ENCODE measurements around the gene UBTFL1. TPM values are rescaled to one million over a fixed set of nuclear protein-coding genes. Genes with fewer than 3 reads are reported as not detected.
"Not testable (repeated sequence)": the region's sequence is repeated elsewhere in the genome, so short reads cannot be mapped to it uniquely, and the experiment has no call there.

UBTFL1 gene, protein sequence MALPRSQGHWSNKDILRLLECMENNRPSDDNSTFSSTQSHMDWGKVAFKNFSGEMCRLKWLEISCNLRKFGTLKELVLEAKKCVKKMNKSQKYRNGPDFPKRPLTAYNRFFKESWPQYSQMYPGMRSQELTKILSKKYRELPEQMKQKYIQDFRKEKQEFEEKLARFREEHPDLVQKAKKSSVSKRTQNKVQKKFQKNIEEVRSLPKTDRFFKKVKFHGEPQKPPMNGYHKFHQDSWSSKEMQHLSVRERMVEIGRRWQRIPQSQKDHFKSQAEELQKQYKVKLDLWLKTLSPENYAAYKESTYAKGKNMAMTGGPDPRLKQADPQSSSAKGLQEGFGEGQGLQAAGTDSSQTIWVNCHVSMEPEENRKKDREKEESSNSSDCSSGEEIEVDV
- not detected for polyA plus RNA-seq (ENCODE audit: insufficient read length)

GRCh38 chr11:90085650-90086049 is at the start of gene UBTFL1:
Gene UBTFL1, plus strand, starts transcription at chr11:90085950. Its CDS starts 0 bp downstream, at chr11:90085950.
- DNase-seq (ENCODE audit: low read depth): not testable (repeated sequence)

DNA sequence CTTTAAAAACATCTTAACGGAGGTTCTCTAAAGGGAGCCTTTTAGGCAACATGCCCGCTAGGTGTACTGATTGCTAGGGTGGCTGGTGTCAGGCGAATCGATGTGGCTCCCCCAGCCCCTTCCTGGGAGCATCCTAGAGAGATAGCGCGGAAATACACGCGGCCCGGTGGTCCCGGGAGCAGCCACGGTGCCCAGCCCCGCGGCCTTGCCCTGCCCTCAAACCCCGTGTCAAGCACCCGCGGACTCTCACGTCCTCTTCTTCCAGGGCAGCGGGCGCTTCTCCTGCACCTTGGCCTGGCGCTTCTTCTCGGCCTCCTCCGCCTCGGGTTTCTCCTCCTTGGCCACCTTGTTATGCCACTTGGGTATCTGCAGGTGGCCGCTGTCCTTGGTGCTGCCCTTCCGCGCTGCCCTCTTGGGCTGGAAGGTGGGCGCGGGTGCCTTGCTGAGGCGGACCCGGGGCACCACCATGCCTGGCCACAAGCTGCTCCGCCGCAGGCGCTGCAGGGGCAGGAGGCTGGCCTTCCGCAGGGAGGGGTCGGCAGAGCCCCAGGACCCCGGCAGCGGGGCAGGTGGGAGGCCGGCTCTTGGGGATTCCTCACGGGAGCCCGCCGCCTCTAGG is 34.0 kb upstream of the UBTFL1 start:
- not testable (repeated sequence) for DNase-seq (ENCODE audit: low read depth)

GRCh38 chr11:90052311-90052710 is 33.4 kb upstream of the UBTFL1 start:
- DNase-seq (ENCODE audit: low read depth): not testable (repeated sequence)

DNA sequence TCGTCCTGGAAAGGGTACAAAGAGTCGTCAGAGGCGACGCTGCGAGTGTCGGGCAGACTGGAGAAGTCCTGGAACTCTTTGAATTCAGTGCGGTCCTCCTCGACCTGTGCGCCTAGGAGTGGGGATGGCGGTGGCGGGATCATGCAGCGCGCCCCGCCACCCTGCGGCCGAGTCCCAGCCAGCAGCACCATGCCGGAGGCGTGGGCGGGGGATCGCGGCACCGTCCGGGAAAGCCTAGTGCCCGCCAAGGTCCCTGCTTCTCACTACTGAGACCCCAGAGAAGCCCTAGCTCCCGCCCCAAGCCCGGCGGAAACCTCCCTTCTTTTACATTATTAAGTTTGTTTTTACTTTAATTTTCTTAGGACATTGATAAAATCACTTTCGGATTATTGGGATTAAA is 32.2 kb upstream of the UBTFL1 start:
- DNase-seq (ENCODE audit: low read depth): not testable (repeated sequence)

DNA sequence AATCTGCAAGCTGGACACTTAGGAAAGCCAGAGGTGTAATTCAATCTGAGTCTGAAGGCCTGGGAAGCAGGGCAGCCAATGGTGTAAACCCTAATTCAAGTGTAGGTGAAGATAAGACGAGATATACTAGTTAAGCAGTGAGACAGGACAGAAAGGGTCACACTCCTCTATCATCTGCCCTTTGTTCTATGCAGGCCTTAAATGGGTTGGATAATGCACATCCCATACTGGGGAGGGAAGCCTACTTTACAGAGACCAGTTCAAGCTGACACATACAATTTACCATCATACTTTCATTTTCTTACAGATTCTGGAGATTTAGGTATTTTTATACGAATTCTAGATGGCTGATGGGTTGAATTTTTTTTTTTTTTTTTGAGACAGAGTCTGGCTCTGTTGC is 3.0 kb downstream of the UBTFL1 start:
- DNase-seq (ENCODE audit: low read depth): not testable (repeated sequence)

DNA sequence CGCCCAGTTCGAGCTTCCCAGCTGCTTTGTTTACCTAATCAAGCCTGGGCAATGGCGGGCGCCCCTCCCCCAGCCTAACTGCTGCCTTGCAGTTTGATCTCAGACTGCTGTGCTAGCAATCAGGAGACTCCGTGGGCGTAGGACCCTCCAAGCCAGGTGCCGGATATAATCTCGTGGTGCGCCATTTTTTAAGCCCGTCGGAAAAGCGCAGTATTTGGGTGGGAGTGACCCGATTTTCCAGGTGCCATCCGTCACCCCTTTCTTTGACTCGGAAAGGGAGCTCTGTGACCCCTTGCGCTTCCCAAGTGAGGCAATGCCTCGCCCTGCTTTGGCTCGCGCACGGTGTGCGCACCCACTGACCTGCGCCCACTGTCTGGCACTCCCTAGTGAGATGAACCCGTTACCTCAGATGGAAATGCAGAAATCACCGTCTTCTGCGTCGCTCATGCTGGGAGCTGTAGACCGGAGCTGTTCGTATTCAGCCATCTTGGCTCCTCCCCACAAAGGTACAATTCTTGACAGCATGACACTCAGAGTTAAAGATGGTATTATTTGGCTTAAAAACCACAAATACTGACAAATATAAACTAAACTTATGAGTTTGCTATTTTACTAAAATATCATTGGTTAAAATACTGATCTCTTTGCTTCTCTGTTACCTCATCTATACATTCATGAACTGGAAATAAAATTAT is 9.6 kb downstream of the UBTFL1 start:
- DNase-seq (ENCODE audit: low read depth): not testable (repeated sequence)

- not testable (repeated sequence) for DNase-seq (ENCODE audit: low read depth)
These were observed 12.5 kb downstream of the UBTFL1 start for GRCh38 chr11:90098261-90098660.

DNA sequence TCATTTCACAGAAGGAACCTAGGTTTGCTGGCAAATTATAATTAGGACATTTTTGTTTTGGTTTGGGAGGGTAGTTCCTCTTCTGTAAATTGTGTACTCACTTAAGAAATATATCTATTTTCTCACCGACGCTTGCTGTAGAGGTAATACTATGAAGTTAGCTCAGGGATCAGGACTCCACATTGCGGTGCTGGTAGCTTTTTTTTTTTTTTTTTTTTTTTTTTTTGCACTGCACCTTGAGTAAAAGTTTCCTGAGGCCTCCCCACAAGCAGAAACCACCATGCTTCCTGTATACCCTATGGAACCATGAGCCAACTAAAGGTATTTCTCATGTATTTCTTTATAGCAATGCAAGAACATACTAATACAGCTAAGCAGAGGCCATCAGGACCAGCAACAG is 14.7 kb downstream of the UBTFL1 start:
- no peak for DNase-seq (ENCODE audit: low read depth)

DNA sequence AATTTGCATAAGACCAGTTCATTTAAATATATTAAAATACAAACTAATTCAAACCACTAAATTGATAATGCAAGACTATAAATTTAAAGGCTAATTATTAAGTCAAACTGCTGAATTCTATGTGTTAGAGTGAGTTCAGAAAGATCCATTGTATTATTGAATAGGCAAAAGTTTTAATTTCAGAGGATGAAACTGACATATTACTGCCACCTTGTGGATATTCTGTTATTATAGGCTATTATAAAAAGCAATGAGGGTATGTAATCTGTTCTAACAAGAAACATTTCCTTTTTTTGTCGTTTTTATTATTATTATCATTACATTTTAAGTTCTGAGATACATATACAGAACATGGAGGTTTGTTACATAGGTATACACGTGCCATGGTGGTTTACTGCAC is 27.8 kb downstream of the UBTFL1 start:
- no peak for DNase-seq (ENCODE audit: low read depth)

DNA sequence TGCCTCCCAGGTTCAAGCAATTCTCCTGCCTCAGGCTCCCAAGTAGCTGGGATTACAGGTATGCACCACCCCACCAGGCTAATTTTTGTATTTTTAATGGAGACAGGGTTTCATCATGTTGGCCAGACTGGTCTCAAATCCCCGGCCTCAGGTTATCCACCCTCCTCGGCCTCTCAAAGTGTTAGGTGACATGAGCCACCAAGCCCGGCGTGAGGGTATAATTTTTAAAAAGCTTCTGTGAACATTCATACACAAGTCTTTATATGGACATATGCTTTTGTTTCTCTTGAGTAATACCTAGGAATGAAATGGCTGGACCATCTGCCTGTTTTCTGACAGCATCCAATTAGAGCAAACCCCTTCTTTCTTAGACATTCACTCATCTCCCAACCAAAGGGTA is 34.4 kb downstream of the UBTFL1 start:
- no peak for DNase-seq (ENCODE audit: low read depth)

- no peak for DNase-seq (ENCODE audit: low read depth)
These were observed 38.6 kb downstream of the UBTFL1 start for GRCh38 chr11:90124371-90124770.

DNA sequence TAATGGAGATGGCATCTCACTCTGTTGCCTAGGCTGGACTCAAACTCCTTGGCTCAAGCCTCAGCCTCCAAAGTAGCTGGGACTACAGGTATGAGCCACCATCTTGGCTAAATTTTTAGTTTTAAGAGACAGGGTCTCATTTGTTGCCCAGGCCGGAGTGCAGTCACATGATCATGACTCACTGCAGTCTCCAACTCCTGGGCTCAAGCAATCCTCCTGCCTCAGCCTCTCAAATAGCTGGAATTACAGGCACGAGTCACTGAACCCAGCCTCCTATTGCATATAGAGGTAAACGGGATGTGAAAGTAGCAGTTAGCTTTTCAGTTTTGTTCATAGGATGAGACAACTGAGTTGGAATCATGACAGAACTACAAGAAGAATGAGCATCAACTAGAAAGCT is 39.2 kb downstream of the UBTFL1 start:
- no peak for DNase-seq (ENCODE audit: low read depth)

DNA sequence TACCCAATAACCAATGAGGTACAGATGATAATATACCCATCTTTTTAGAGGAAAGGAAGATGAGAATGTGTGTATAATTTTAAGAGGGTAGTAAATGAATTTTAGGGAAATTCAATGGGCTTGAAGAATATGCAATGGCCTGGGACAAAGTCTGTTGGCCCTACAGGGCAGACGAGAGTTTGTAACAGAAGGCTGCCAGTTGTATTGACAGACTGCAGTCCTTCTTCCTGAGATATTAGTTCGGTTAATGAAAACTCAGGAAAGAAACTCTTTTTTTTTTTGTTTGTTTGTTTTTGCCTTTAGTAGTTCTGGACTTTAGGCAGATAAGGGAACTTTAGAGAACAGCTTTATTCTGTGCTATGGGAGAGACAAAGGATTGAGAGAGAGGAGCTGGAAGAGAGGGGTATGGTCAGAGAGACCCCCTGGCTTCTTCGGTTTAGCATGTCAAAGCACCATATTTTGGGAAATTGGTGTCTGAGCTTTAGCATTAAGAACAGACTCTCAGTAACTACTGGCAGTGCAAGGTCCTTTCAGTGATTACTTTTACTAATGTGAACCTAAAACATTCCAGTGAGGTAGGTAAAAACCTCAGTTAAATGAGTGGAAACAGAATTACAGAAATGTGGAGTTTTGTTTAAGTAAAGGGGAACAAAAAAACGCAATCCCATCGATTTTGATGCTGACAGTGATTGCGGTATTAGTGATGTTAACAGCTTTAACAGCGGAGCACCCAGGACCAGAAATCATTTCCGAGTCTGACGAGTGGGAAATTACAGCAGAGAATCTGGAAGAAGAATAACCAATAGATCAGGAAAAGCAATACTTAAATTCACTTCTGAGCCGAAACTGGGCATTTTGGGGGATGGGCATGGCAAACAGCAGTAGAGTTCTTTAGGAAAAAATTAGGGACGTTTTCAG is 48.1 kb downstream of the UBTFL1 start:
- no peak for DNase-seq (ENCODE audit: low read depth)

DNA sequence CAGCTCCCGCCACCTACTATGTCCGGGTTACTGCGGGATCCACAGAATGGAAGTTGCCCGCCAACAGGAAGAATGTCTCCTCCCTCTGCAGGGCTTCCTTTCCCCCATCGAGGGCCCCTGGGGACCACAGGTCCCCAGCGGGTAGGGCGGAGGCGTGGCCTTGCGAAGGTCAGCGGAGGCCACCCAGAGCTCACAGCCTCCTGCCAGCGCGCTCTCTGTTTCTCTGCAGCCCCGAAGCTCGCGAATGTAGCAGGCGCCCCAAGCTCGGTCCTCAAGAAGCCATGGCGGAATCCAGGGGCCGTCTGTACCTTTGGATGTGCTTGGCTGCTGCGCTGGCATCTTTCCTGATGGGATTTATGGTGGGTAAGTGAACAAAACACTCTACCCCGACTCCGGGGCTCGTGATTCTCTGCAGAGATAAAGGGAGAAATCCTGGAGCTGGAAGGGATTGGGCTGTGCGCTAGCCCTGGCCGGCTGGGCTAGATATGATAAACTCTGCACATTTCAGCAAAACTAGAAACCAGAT is 48.8 kb downstream of the UBTFL1 start, which contains the start of gene NAALAD2:
Gene NAALAD2, plus strand, starts transcription at position 186 of the 526 bp plus-strand sequence. Its CDS starts 96 bp downstream, at position 282.
- no peak for DNase-seq (ENCODE audit: low read depth)

- DNase-seq (ENCODE audit: low read depth): no peak
These were observed 49.3 kb downstream of the UBTFL1 start for GRCh38 chr11:90135016-90135415.

Other genes with a start within 250 kb of the UBTFL1 start
- not detected for gene TRIM64B, start 207.5 kb upstream of the UBTFL1 start, polyA plus RNA-seq (ENCODE audit: insufficient read length)
- not detected for gene TRIM49D1, start 163.7 kb upstream of the UBTFL1 start, polyA plus RNA-seq (ENCODE audit: insufficient read length)
- gene TRIM49D2, start 161.9 kb upstream of the UBTFL1 start, polyA plus RNA-seq (ENCODE audit: insufficient read length): not detected
- not detected for gene TRIM64, start 119.9 kb upstream of the UBTFL1 start, polyA plus RNA-seq (ENCODE audit: insufficient read length)
- not detected for gene TRIM49C, start 54.8 kb upstream of the UBTFL1 start, polyA plus RNA-seq (ENCODE audit: insufficient read length)
- gene NAALAD2, start 48.7 kb downstream of the UBTFL1 start, polyA plus RNA-seq (ENCODE audit: insufficient read length): 5.2 TPM
- 38.4 TPM for gene CHORDC1, start 137.1 kb downstream of the UBTFL1 start, polyA plus RNA-seq (ENCODE audit: insufficient read length)